Coronary artery (tissue), 2 donors: Measurements from ENCODE around the gene ARPC2.
"Not testable (repeated sequence)": the region's sequence is repeated elsewhere in the genome, so short reads cannot be mapped to it uniquely, and the experiment has no call there.

Experiments used
- DNase-seq: peaks from one replicate; pipeline ENCODE4 v3.0.0-alpha.2; 2017; ENCODE audit warnings: low spot score
- H3K27ac ChIP-seq, 2 donors: fragments of 200-600 bp; sonication (generic); one replicate each; pipeline ENCODE4 v1.5.1; 2016 to 2019
- H3K4me3 ChIP-seq: fragments of 200-600 bp; sonication (generic); 2 replicates; pipeline ENCODE4 v1.5.1; 2016; ENCODE audit warnings: mild to moderate bottlenecking, moderate library complexity
- TF ChIP-seq, protein P1 (sequence below): fragments of 200-600 bp; sonication (generic); IDR thresholded peaks from one replicate; pipeline ENCODE4 v1.5.1; 2019; ENCODE audit warnings: antibody characterized with exemption

Gene ARPC2

DNA sequence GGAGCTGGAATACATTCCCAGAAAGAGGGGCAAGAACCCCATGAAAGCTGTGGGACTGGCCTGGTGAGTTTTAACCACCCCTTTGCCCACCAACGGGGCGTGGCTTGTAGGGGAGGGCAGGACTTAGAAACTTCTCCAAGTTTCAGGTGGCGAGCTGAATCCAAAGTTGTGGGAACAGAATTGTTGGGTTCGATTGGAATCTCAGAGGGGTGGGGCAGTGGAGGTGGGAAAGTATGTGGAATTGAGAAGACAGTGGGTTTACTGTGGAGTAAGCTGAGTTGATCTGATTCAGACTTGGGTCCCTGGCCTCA lies 54.5 kb downstream of the ARPC2 start:
- no peak for DNase-seq
- peak overlapping the region; percentile 84 for H3K4me3 ChIP-seq
- TF ChIP-seq, protein P1, sequence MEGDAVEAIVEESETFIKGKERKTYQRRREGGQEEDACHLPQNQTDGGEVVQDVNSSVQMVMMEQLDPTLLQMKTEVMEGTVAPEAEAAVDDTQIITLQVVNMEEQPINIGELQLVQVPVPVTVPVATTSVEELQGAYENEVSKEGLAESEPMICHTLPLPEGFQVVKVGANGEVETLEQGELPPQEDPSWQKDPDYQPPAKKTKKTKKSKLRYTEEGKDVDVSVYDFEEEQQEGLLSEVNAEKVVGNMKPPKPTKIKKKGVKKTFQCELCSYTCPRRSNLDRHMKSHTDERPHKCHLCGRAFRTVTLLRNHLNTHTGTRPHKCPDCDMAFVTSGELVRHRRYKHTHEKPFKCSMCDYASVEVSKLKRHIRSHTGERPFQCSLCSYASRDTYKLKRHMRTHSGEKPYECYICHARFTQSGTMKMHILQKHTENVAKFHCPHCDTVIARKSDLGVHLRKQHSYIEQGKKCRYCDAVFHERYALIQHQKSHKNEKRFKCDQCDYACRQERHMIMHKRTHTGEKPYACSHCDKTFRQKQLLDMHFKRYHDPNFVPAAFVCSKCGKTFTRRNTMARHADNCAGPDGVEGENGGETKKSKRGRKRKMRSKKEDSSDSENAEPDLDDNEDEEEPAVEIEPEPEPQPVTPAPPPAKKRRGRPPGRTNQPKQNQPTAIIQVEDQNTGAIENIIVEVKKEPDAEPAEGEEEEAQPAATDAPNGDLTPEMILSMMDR, result no peak
- peak overlapping the region; percentile 39 to 82 for H3K27ac ChIP-seq

DNA sequence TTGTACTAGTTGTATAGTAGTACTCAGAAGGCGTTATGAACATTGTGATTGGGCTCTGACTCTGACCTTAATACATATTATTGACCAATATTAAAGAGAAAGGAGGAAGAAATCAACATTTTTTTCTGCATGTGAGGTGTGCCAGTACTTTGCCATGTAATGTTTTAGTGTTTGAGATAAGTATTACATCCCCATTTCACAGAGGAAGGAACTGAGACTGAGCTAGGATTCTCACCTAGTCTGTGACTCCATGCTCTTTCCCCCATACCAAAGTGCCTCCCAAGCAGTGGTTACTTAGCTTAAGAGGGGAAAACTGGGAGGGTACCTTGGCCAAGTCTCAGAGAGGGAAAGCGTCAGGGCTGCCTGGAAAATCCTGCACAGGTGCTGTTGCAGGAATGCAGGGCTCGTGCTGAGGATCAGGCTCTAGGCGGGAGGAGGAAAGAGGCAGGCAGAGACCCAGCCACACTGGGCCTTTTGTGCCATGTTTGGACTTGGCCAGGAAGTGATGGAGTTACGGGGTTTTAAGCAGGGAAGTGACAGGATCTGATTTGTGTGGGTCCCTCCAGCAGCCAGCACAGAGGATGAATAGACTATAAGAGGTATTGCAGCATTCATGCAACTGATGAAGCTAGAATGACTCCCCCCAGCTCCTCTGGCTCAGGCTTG lies 55.0 kb downstream of the ARPC2 start:
- DNase-seq, result no peak
- Histone ChIP-seq H3K4me3 (peak overlapping the region; percentile 84), H3K27ac (peak overlapping the region; percentile 61 to 82)
- TF ChIP-seq, protein P1, result no peak

DNA sequence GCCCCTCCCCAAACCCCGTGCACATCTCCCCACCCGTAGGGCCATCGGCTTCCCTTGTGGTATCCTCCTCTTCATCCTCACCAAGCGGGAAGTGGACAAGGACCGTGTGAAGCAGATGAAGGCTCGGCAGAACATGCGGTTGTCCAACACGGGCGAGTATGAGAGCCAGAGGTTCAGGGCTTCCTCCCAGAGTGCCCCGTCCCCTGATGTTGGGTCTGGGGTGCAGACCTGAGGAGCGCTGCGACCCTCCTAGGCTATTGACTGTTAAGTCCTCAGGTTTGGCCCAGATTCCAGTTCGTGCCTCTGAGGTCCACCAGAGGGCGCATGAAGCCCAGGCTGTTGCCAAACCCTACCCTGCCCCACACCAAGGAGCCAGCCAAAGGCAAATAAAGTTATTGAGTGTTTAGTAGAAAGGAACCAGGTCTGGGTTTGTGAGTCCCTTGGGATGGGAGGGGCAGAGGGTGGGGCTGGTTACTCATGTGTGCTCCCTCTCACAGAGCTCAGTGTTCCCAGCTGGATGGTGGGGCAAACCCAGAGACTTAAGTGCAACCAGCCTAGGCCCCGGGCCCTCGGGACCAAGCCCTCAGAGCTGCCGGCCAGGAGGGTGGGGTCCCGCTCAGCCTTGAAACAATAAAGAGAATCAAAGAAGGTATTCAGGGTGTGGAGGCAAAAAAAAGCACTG lies 55.7 kb downstream of the ARPC2 start:
- H3K27ac ChIP-seq, result peak overlapping the region; percentile 61 to 82
- DNase-seq, result peak; percentile 97
- H3K4me3 ChIP-seq, result peak overlapping the region; percentile 47
- TF ChIP-seq, protein P1, result peak; percentile 85

DNA sequence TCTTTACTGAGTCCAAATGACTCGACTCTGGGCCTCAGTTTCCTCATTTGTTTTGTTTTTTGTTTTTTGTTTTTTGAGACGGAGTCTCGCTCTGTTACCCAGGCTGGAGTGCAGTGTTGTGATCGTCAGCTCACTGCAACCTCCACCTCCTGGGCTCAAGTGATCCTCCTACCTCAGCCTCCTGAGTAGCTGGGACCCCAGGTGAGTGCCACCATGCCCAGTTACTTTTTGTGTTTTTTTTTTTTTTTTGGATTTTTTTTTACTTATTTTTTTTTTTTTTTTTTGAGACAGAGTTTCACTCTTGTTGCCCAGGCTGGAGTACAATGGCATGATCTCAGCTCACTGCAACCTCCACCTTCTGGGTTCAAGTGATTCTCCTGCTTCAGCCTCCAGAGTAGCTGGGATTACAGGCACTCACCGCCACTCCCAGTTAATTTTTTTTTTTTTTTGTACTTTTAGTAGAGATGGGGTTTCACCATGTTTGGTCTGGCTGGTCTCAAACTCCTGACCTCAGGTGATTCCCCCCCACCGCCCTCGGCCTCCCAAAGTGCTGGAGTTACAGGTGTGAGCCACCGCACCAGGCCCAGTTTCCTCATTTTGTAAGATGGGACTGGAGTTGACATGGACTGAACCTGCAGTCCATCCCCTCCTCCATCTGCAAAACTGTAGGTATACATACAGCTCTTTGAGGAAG lies 56.4 kb downstream of the ARPC2 start:
- not testable (repeated sequence) for H3K4me3 ChIP-seq, DNase-seq
- peak overlapping the region; percentile 21 to 82 for H3K27ac ChIP-seq

DNA sequence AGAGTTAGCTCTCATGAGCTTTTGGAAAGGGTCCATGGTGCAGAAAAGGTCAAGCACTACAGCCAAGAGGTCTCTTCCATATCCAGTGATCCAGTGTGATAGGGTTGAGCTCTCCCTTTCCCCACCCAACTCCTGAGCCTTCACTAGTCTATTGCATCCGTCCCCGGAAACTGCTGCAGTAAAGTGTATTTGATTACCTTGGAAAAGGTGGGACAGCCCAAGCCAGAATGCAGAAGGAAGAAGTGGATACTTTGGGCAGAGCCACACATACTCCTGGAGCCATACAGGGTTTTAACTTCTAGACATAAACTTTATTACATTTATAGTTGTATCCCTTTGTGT lies 56.9 kb downstream of the ARPC2 start:
- H3K4me3 ChIP-seq, result no peak overlapping the region
- peak overlapping the region in 1 of 2 donors; percentile 56 for H3K27ac ChIP-seq
- TF ChIP-seq, protein P1, result no peak
- no peak for DNase-seq

DNA sequence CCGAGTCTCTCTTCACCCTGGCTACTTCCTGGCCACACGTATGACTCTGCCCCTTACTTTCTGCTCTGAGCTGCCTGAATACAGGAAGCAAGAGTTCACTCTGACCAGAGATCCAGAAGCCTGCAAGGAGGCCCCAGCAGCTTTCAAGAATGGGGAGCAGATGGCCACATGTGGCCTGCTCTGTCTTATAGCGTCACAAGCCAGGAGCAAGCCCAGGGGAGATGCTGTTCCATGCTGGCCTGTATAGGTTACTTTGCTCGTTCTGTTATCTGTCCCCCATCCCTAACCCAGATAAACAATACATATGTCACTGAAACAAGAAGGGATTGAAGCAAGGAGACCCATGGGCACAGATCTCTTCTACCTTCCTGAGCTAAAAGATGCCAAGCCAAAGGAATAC lies 57.6 kb downstream of the ARPC2 start:
- TF ChIP-seq, protein P1, result no peak
- no peak for DNase-seq
- Histone ChIP-seq H3K27ac (peak overlapping the region in 1 of 2 donors; percentile 56), H3K4me3 (no peak overlapping the region)

DNA sequence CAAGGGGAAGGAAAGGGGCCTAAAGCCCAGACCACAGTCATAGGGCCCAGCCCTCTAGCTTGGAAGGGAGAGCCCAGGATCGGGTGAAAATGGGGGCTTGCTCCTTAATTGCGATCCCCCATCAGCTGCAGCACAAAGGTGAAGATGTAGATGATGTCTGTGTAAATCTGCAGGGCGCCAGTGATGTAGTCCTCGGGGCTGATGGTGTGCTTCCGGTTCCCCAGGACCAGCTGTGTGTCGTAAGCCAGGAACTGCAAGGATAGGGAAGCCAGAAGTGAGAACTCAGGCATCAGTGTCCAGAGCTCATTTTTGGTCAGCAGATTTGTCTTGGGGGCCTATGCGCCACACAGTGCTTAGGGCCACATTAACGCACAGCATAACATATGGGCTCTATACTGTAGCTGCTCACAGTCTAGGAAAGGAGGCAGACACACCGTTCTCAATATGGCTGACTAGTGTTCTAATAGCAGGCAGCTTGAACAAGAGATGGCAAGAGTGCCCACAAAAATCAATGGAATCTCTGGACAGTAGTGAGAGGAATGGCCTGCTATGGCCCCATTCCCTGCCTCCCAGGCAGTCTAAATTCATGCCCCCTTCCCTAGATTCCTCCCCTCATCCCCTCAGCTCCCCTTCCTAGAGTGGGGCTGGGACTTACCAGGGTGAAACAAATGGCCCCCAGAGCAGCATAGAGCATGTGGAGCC lies 58.5 kb downstream of the ARPC2 start:
- TF ChIP-seq, protein P1, result no peak
- Histone ChIP-seq H3K27ac (peak overlapping the region in 1 of 2 donors; percentile 56), H3K4me3 (no peak overlapping the region)
- DNase-seq, result no peak
